GM18499 (cell line): ENCODE data around the gene TAF8.
"Not testable (repeated sequence)": the region's sequence is repeated elsewhere in the genome, so short reads cannot be mapped to it uniquely, and the experiment has no call there.

Source experiments
- ATAC-seq: cut with Tn5 transposase; IDR thresholded peaks from one replicate; pipeline ENCODE4 v1.9.1; 2021; ENCODE audit warnings: moderate number of reproducible peaks; ENCODE audit not compliant: insufficient read depth, unreplicated experiment

The TAF8 gene, protein sequence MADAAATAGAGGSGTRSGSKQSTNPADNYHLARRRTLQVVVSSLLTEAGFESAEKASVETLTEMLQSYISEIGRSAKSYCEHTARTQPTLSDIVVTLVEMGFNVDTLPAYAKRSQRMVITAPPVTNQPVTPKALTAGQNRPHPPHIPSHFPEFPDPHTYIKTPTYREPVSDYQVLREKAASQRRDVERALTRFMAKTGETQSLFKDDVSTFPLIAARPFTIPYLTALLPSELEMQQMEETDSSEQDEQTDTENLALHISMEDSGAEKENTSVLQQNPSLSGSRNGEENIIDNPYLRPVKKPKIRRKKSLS

DNA sequence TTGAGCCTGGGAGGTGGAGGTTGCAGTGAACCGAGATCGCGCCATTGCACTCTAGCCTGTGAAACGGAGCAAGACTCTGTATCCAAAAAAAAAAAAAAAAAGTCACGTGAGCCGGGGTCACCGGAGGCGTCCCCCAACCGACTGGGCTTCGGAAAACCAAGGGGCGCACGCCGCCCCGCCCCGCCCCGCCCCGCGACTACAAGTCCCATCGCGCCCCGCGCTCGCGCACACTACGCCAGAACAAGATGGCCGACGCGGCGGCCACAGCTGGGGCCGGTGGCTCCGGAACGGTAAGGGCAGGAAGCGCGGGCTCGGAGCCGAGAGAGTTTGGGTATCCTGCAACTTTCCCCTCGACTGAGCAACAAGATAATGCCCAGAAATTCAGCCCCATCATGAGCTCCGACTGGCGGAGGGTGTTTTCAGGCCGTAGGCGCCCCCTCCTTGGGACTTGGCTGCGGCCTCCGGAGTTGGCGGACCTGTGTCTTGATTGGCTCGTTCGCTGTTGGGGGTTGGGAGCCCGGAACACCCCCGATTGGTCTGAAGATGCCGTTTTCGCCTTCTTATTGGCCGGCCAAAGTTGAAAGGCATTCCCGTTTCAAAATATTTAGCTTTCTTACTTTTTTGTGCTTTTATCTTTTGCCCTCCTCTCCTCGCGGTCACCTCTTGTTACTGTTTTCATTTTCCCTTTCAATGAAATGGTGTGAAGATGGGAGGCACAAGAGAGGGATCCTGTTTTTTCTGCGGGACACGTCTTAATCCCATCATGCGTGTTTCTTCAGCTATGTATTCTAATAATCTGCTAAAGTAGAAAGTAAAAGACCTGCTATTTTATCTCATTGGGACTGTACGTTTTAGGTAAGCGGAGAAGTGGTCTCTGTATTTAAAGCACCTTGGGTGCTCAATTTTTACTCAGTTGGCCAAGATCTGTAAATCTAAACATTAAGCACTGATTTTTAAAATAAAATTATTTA lies at the start of gene TAF8:
TSS of gene TAF8 (plus strand) at position 228 of the 971 bp plus-strand sequence. CDS start at position 246, 18 bp downstream.
- ATAC-seq = no peak

DNA sequence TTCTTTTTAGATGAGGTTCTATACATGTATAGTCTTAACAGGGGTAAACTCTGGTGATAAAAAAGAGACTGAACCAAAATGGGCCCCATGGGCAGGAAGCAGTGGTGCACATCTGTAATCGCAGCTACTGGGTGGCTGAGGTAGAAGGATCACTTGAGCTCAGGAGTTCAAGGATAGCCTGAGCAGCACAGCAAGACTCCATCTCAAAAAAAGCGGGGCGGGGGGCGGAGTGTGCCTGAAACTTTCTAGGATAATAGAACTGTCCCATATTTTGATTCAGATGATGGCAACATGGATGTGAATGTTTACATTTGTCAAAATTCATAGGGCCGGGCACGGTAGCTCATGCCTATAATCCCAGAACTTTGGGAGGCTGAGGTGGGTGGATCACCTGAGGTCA lies 48.8 kb upstream of the TAF8 start:
- no peak for ATAC-seq

DNA sequence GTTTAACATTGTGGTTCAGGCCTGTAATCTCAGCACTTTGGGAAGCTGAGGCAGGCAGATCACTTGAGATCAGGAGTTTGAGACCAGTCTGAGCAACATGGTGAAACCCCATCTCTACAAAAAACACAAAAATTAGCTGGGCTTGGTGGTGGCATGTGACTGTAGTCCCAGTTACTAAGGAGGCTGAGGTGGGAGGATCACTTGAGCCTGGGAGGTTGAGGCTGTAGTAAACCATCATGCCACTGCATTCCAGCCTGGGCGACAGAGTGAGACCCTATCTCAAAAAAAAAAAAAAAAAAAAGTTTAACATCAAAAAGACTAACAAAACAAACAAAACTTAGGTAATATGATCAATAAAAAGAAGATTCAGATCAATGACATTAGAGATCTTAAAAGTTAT lies 46.7 kb upstream of the TAF8 start:
- not testable (repeated sequence) for ATAC-seq

DNA sequence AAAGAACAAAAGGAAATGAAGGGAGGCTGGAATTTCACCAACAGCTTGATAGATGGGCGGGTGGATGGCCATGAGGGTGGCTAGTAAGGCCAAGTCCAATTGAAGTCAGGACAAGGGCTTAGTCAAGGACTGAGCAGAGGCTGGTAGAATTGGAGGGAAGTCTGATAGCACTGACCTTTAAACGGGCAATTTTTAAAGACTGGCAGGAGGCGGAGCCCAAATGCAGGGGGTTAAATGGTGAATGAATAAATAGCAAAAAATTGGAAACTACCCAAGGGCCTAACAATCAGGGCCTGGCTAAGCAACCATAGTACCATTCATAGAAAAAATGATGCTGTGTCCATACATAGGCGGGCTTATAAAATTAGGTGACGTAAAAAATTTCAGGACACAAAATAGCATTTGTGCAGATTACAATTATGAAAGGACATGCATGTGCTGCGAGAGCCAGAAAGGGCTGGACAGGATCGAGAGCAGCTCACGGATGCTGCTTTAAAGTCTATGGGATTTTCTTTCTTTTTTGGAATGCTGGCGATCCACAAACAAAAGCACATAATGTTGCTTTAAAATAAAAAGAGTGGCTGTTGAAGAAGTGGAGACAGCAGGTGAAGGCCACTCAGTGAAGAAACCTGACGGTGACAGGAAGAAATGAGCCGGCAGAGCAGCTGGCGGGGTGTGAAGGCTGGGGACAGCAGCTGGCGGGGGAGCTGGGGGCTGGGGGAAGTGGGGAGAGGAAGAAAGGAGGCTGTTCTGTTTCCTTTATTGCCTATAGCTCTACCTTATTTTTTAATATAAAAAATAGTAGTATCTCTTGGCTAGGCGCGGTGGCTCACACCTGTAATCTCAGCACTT lies 42.8 kb upstream of the TAF8 start:
- no peak for ATAC-seq

DNA sequence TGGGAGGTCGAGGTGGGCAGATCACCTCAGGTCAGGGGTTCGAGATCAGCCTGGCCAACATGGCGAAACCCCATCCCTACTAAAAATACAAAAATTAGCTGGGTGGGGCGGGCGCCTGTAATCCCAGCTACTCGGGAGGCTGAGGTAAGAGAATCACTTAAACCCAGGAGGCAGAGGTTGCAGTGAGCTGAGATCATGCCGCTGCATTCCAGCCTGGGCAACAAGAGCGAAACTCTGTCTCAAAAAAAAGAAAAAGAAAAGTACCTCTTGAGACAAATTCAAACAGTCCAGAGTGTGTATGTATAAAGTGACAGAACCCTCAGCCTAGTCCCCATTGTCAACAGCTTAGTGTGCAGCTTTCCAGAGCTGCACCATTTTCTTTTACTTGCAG lies 42.2 kb upstream of the TAF8 start:
- not testable (repeated sequence) for ATAC-seq

DNA sequence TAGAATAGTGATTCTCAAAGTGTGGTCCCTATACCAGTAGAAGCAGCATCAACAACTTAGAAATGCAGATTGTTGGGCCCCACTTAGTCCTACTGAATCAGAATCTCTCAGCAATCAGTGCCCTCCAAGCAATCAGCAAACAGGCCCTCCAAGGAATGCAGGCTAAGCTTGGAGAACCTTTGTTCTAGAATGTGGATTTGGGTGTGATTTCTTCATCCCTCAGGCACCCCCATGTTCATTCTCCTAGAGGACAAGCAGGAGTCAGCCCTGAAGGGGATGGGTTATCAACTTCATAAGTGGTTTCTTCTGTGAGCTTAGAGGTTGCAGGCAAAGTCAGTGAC lies 40.5 kb upstream of the TAF8 start:
- no peak for ATAC-seq

DNA sequence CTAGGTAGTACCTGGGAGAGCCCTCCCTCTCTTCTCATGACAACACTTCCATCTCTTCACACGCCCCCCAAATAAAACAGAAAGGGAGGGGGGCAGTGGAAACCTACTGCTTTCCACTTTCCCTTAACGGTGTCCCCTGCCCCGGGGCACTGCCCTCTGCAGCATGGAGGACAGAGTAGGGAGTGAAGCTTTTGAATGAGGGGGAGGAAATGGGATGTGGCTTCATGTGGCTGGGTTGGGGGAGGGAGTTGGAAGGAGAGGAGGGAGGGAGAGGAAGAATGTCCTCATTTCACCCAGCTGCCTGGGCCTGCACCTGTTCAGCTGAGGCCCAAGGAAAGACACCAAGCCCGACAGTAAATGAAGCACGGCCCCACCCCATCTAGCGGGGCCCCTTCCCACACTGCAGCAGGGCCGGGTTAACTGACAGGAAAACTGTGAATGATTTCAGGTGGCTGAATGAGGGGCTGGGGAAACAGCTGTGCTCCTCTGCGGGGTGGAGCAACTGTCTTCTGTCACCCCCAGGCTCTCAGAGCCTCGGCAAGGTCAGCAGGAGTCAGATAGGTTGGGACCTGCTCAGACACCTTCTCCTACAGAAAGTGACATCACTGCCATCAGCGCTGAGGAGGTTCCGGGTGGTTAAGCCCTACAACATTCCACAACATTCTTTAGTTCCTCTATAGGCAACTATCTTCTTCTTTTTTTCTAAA lies 40.0 kb upstream of the TAF8 start:
- ATAC-seq = no peak

DNA sequence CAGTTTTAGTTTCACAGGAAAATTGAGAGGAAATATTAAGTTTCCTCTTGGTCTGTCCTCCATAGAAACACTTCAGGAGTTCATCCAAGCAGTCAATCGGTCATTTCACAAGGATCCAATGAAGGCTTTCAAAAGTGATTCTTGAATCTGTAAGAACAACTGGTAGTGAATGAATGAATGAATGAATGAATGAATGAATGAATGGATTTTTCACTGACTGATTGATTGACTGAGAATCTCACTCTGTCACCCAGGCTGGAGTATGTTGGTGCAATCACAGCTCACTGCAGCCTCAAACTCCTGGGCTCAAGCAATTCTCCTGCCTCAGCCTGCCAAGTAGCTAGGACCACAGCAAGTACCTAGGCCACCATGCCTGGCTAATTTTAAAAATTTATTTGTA lies 39.4 kb upstream of the TAF8 start:
- ATAC-seq = no peak

DNA sequence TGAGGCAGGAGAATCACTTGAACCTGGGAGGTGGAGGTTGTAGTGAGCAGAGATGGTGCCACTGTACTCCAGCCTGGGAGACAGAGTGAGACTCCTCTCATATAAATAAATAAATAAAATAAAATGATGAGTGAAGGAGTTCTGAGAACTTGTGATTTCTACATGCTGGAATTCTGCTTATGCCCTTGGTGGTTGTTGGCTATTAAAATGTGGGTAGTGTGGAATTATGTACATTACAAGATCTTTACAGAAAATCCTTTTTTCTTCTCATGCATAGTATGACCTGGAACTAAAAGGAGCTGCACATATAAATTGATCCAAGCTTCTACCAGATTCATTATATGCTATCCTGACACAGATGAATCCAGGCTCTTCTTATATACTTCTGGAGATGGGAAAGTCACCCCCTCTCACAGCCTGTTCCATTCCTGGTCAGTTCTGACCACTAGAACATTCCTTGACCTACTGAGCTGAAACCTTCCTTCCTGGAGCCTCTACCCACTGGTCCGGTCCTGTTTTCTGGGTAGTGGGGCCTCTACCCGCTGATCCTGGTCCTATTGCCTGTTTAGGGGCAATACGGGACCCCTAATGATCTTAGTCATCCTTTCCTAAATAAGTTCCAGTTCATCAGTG lies 37.7 kb upstream of the TAF8 start:
- ATAC-seq = no peak

DNA sequence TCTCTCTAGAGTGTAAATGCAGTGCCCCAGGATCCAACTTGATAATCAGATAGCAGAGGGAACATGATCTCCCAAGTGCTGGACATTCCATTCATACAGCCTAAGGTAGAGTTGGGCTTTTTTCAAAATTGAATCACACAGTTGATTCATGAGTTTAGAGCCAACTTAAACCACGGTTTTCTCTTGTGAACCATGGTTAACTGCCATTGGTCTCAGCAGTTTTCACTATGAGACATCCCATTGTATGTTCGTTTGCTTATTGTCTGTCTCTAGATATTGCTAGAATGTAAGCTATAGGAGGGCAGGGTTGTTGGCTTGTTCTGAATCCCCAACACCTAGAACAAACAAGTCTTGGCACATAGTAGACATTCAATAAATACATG lies 37.2 kb upstream of the TAF8 start:
- ATAC-seq = no peak

DNA sequence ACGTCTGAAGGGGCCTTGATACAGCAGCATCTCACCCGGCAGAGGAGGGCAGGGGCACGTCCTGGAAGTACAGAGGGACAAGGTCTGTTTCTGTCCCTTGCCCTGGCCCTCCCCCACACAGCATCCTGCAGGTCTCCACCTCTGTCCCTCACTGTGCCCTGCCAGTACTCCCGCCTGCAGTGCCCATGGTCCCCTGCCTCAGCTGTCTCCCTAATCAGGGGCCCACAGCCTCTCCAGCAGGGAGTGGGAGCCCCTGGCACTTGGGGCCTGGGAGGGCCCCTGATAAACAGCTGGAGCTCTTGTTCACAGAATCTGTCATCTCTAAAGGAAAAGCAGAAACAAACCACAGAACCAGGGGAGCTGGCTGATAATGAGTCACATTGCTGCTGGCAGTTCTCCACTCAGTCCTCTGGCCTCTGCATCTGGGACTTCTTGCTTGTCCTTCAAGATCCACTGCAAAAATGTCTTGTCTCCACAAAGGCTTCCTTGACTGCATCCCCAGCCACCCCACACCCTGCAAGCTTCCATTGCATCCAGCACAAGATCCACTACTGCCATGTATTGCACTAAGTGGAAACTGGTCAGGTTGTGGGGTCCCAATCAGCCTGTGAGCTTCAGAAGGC lies 33.2 kb upstream of the TAF8 start:
- no peak for ATAC-seq

DNA sequence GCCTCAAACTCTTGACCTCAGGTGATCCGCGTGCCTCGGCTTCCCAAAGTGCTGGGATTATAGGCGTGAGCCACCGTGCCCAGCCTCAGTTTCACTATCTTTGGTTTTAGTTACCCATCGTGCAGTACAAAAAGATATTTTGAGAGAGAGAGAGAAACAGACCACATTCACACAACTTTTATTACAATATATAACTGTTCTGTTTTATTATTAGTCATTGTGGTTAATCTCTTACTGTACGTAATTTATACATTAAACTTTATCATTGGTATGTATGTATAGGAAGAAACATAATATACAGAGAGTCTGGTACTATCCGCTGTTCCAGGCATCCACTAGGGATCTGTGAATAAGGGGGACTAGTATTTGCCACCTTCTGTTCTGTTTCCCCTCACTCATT lies 29.4 kb upstream of the TAF8 start:
- ATAC-seq = no peak

DNA sequence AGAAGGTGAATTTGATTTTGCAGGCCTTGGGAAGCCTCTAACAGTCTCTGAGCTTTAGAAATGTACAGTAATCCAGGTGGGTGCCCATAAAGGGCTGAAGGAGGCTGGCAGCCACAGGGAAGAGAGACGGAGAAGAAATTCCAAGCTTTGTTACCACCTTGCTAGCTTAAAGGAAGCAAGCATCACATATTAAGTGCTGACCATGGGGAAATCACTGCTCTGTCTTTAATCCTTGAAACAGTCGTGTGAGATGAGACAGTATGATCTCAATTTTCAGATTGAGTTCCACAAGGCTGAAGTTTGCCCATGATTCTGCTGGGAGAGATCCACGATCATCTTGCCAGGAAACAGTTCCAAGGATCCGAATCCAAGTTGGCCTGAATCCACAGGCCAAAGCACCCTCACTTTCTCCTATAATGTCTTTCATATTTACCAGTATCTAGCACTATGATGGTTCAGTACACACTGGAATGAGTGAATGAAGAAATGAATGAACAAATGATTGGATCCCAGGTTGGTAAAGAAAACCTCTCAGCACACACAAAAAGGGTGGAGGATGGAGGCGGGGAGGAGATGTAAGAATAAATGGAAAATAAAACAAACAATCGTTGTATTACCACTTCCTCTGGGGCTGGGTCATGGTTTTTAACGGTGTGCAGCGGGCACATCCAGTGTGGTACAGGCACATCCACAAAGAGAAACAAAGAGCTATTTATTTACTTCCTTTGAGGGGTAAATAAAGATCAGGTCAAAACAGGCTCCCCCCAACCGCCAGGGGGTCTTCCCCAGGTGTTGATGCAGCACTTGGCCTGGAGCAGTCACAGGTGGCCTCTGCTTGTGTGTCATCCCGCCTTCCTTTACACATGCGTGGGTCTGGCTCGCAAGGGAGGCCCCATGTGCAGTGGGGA lies 28.2 kb upstream of the TAF8 start:
- no peak for ATAC-seq

DNA sequence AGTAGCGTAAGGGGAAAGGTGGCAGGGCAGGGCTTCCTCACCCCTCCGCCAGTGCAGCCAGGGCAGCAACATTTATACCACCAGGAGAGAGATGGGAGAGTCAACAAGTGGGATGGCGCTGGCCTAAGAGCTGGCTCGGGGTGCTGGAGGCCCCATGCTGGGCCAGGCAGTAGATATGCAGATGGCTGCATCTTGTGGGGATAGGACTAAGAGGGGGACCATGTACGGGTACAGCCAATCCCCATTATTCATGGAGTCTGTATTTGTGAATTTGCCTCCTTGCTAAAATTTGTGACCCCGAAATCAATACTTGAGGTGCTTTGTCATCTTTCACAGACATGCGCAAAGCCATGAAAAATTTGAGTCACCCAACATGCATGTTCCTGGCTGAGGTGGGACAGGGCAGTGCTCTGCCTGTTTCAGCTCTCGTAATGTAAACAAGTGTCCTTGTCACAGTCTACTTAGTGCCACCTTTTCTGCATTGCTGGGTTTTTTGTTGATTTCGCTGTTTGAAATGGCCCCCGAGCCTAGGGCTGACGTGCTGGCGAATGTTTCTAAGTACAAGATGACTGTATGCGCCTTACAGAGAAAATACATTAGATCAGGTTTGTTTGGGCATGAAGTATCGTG lies 27.5 kb upstream of the TAF8 start:
- no peak for ATAC-seq

DNA sequence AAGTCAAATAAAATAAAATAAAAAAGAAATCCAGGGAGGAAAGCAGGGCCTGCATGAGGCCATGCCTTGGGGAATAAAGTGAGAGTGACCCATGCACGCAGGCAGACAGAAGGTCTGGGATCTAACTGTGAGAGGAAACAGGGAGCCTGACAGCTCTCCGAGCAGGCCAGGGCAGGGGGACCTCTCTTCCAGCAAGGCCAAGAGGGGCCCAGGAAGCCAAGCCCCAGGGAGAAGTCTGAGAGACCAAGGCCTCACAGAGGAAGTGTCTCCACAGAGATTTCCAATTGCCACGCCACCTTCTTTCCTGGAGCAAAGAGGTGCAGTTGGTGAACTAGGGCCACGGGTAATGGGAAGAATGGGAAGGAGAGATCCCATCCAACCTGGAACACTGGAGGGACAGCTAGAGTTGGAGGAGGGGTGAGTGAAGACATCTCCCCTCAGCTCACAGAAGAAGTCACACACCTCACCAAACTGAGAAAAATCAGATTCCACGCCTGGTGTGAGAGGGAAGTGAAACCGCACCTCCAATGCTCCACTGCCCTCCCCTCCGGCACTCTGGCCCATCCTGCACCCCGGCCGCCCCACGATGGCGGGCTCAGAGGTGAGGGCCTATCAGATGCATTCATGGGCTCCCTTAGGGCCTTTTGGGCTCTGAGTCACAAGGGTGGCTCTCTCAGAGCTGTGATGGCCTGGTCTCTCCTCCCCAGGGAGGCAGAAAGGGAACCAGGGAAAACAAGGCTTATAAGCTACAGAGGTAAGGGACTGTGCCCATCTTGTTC lies 25.1 kb upstream of the TAF8 start:
- no peak for ATAC-seq

DNA sequence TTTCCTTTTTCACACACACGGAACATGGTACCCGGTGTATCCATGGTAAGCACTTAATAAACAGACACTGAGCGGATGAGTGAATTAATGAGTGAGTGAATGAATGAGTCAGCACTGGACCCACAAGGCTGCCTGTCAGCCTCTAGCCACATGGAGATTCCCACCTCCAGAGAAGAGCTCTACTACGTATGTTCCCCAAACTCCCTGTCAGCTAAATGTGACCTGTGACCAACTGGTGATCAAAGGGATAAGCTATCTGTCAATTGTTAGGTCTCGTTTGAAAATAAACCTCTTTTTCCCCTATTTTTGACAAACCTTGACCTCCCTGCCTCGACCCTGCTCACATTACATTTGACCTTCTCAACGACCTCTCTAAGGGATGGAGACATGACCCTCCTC lies 24.5 kb upstream of the TAF8 start:
- ATAC-seq = no peak

DNA sequence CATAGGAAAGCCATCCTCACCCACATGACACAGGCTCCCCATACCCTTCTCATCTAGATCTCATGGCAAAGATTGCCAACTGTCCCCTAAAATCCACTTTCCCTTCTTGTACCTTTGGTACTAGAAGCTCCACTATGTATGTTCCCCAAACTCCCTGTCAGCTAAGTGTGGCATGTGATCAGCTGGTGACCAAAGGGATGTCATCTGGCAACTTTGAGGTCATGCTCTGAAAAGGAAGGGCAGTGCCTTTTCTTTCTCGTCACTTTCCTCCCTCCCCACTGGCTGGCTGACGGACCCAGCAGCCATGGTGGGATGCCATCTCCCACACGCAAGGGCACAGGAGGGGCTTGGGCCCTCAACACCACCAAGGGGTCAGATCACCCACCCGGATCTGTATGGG lies 23.8 kb upstream of the TAF8 start:
- no peak for ATAC-seq
